ENCODE measurements around the gene CFAP61.
"Not testable (repeated sequence)": the region's sequence is repeated elsewhere in the genome, so short reads cannot be mapped to it uniquely, and the experiment has no call there.

Gene CFAP61

DNA sequence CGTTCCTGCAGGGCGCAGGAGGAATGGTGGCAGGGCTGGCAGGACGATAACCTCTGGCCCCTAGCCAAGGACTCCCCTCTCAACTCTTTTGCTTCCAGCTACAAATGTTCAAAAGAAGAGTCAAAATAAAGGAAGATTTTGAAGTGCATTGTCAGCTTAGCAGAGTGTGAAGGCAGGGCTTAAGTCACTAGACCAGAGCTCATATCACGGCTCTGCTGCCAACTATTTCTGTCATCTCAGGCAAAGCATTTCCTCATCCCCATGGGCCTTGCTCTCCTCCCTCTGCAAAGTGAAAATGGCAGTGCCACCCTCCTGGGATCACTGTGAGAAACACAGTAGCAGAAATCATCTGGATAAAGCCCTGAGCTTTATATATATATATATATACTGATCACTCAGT, 36.7 kb downstream of the CFAP61 start:
- DNase-seq (ENCODE audit: low spot score) = no peak

DNA sequence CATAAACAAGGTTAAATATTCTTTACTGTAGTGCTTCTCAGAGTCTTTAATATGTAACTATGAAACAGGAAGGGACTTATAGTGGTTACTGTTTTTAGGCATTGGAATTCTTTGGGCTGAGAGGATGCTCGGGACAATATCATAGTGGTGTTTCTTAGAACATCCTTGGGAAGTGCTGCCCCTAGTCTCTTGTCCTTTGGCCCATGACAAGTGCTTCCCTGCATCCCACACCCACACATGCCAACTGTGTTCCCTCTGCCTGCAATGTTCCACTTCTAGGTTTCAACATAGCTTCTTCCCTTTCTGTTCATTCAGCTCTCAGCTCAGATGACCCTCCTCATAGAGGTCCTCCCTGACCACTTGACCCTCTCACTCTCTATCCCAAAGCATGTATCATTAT, 37.6 kb downstream of the CFAP61 start:
- DNase-seq (ENCODE audit: low spot score) = no peak

DNA sequence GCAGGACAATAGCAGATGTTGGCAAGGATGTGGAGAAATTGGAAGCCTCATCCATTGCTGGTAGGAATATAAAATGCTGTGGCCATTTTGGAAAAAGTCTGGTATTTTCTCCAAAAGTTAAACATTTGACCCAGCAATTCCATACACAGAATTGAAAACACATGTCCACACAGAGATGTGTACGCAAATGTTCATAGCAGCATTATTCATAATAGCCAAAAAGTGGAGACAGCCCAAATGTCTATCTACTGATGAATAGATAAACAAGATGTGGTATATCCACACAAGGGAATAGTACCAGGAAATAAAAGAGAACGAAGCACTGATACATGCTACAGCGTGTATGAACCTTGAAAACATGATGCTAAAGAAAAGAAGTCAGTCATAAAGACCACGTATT, 40.5 kb downstream of the CFAP61 start:
- no peak for DNase-seq (ENCODE audit: low spot score)

DNA sequence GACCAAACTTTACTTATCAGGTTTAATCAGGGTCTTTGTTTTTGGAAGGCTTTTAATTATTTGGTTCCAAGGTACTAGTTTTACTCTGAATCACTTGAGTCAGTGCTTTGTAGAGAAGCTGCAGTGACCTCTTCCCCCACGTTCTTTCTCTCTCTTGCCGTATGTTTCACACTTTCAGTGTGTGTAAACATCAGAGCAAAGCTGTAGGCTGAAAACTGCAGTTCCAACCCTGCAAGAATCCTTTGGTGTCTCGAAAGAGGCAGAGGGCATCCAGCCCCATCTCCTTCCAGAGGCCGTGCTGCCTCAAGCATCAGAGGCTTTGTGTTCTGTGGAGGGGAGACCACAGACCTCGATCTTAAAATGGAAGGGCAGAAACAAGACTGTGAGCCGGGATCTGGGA, 42.1 kb downstream of the CFAP61 start:
- no peak for DNase-seq (ENCODE audit: low spot score)

DNA sequence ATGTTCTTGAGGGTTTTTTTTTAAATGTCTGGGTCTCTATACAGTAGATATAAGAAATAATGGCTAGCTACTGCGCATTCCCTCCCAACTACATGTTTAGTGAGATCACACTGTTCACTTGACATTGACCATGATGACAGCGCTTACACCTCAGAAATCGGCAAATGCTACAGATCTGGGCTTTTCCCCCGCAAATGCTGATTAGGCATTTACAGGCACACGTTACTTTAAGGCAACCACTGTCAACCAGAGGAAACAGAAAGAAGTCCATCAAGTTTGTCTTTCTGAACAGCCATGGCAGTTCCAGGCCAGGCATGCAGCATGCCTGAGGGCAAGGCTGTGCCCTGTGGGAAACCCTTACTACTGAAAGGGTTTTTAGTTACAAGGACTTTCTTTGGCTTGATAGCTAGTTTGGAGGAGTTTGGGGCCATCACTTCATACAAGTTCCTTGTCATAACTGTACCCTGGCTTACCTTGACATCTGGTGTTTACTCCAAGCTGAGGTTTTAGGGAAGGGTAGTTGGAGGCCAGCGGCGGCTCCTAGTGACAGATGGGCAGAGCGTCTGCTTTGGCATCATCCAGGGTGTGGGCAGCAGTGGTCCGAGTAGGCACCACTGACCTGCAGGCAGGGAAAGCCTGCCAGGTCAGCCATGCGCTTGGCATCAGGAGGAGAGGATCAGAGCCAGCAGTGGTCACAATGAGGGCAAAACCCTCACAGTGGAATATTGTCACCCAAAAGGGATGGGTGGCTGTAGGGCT, 43.0 kb downstream of the CFAP61 start:
- no peak for DNase-seq (ENCODE audit: low spot score)

DNA sequence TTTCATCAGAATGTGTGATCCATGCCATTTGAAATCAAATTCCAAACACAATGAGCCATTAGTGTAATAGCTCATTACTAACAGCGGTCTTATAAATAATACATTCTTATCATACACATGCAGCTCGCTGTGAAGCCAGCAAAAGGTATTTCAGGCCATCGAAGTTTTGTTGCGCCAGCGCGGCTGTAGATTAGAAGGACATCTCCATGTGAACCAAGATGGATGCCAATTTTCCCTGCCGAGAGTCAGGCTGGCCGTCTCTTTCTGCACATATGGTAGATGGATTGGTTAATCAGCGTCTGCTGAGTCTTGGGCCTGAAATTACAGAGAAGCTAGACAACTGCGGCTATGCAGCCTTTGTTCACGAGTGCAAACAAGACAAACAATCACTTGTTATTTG, 44.1 kb downstream of the CFAP61 start:
- no peak for DNase-seq (ENCODE audit: low spot score)

DNA sequence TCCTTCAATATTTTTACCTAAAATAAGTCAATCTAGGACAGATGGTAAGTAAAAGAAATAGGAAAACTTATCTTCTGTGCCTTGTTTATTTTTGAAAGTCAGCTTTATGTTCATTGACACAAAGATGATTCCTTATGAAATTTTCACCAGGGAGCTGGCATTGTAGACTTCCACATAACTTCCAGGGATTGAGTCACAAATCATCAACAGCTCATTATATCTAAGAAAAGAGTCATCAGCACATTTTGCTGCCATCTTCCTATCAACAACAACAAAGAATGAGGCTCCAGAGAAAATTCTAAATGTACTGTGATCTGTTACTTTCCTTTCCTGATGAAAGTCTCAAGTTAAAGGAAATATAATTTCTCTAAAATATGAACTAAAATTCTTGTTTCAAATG, 48.5 kb downstream of the CFAP61 start:
- DNase-seq (ENCODE audit: low spot score) = no peak

DNA sequence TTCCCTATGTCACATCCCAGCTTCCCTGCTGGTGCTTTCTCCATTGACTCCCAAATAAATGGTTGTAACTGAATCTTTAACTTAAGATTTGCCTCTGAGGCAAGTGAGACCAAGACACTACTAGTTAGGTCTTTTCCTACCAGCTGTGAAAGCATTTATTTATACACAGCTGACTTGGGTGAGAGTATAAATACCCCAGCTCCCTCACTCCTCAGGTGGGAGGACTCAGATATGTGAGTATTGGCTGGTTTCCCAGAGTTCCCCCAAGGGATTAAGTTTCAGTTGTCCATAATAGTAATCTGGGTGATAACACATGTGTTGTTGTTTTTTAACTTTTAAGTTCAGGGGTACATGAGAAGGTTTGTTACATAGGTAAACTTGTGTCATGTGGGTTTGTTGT, 49.8 kb downstream of the CFAP61 start:
- no peak for DNase-seq (ENCODE audit: low spot score)

DNA sequence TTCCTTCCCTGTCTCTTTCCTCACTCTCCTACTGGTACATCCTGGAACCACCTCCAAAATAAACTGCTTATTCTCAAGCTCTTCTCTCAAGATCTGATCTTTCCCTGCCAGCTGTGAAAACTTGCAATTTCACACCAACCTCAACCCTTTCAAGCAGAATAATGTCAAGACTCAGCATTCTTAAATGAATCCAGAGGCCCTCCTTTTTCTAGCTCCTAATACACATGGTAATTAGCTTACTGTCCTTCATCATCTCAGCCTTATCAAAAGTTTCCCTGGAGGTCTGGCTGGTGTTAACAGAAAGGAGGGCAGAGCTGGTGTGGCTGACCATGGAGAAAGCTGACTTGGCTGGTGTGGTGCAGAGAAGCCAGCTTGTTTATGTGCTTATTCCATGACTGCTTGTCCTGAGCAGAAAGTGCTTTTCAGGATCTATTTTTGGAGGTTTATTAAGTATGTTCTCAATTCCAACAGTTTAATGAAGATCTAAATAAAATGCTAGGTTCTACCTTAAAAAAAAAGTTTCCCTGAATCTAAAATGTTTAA, 50.5 kb downstream of the CFAP61 start:
- DNase-seq (ENCODE audit: low spot score) = no peak

DNA sequence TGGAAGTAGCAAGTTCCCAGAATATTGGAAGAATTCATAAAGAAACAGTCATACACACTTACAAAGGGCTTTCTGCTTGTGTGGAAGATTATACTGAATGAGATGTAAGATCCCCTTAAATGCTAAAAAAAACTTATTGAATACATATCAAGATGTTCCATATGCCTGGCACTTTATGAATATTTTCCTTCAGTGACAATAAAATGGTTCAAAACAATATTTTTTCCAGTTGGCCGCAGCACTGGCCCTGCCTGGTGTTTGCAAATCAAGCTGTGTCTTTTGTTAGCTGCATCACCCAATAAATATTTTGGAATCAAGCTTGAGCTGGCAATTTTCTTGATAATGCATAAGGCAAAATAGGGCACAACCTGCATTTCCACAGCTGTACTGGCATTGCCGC, 51.2 kb downstream of the CFAP61 start:
- no peak for DNase-seq (ENCODE audit: low spot score)

DNA sequence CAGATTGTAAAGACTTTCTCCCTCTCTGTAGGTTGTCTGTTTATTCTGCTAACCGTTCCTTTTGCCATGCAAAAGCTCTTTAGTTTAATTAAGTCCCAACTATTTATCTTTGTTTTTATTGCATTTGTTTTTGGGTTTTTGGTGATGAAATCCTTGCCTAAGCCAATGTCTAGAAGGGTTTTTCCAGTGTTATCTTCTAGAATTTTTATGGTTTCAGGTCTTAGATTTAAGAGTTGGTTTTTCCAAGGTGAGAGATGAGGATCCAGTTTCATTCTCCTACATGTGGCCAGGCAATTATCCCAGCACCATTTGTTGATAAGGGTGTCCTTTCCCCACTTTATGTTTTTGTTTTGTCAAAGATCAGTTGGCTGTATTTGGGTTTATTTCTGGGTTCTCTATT, 70.9 kb downstream of the CFAP61 start:
- DNase-seq (ENCODE audit: low spot score) = not testable (repeated sequence)

DNA sequence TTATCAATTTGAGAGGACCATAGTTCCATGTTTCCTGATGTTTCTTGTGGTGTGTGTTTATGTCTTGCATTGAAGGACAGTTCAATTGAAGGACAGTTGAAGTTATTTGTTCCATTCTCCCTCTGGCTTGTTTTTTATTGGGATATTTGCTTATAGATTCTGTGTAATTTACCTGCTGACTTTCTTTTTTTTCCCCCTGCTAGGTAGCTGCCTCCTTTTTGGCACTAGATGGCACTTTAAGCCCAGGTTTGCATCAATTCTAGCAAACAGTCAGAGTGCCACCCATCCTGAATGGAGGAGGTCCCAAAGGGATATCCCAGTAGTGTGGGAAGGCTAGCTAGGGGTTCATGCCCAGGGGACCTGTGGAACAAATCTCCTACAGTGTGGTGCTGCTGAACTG, 78.1 kb downstream of the CFAP61 start:
- no peak for DNase-seq (ENCODE audit: low spot score)

DNA sequence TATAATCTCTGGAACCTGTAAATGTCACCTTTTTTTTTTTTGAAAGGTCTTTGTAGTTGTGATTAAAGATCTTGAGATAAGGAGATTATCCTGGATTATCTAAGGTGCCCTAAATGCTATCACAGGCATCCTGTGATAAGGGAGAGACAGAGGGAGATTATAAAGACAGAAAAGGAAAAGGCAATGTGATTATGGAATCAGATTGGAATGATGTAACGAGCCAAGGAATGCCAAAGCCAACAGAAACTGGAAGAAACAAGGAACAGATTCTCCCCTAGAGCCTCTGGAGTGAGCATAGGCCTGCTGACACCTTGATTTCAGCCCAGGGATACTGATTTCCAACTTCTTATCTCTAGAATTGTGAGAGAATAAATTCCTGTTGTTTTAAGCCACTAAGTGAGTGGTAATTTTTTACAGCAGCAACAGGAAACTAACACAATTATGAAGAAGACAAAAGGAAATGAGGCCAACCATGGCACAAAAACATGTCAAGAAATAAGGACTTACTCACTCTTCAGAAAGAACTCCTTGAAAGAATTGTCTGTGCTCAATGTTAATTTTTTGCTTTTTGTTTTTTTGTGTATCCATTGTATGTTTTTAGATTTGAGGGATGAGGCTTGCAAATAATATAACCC, 82.7 kb downstream of the CFAP61 start:
- DNase-seq (ENCODE audit: low spot score) = no peak

DNA sequence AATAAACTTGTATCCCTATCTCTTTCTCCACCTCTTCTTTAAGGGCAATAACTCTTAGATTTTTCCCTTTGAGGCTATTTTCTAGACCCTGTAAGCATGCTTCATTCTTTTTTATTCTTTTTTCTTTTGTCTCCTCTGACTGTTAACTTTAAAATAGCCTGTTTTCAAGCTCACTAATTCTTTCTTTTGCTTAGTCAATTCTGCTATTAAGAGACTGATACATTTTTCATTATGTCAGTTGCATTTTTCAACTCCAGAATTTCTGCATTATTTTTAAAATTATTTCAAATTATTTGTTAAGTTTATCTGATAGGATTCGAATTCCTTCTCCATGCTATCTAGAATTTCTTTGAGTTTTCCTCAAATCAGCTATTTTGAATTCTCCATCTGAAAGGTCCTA, 84.0 kb downstream of the CFAP61 start:
- no peak for DNase-seq (ENCODE audit: low spot score)

DNA sequence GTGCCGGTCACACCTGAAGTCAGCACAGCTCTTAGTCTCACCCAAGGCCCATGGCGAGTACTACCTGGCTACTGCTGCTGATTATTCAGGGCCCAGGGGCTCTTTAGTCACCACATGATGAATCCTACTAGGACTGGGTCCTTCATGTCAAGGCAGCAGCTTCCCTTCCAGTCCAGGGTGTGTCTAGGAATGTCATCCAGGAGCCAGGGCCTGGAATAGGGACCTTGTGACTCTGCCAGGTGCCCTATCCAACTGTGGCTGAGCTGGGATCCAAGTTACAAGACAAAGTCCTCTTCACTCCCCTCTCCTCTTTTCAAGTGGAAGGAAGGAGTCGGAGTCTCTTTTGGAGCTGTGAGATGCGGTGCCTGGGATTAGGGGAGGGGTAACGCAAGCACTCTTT, 85.5 kb downstream of the CFAP61 start:
- no peak for DNase-seq (ENCODE audit: low spot score)

DNA sequence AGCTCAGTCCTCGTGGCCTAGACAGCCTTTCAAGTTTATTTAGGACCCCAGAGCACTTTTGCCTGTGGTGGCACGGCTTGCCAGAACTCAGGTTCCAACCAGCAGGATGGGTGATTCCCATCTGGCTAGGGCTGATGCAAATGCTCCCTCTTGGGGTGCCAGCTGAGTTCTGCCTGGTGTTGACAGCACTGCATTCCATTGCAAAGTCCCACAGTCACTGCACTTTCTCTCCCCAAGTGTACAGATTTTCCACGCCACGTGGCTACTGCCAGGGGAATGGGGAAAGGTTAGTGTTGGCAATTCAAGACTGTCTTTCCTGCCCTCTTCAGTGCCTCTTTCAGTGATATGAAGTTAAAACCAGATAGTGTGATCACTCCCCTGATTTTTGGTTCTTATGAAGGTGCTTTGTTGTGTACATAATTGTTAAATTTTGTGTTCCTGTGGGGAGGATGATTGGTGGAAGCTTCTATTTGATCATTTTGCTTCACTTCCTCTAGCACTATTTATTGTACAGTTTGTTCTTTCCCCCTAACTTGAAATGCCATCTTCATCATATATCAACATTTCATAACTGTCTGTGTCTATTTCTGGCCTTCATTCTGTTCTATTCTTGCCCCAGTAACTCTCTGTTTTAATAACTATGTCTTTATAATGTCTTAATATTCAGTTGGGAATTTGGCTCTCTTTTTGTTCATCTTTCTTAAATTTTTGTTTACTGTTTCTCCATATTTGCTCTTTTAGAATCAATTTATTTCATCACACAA, 86.2 kb downstream of the CFAP61 start:
- no peak for DNase-seq (ENCODE audit: low spot score)

DNA sequence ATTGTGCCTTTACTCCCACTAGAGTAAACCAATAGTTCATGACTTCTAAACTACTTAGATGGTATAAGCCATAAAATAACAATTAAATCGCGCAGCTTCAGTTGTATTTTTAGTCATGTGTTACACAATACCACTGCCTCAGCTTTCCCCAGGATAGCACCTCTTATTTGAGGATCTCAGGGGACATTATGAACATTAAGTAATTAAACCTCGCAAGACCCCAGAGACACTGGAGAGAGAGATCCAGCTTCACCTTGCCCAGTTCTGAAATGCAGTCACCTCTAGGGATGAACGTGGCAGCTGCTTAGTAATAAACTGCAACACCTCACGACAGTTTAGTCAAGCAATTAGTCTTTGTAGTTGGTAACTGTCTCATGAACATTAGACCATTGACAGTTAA, 87.1 kb downstream of the CFAP61 start:
- no peak for DNase-seq (ENCODE audit: low spot score)

DNA sequence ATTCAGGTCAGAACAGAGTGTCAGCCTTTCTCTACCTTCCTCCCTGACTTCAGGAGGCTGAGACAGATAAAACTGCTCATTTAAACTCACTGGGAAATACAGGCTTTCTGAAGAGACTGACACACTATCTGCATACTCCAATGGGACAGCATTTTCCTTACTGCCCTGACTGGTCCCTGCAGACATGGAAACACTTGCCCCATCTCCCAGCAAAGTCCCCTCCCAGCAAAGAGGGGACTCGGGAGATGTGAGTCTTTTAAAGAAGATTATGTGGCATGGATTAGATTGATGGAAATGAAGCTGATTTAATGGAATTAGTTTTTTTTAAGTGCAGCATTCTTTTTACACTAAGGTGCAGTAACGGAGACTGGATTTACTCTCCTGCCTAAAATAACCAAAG, 90.8 kb downstream of the CFAP61 start:
- no peak for DNase-seq (ENCODE audit: low spot score)

DNA sequence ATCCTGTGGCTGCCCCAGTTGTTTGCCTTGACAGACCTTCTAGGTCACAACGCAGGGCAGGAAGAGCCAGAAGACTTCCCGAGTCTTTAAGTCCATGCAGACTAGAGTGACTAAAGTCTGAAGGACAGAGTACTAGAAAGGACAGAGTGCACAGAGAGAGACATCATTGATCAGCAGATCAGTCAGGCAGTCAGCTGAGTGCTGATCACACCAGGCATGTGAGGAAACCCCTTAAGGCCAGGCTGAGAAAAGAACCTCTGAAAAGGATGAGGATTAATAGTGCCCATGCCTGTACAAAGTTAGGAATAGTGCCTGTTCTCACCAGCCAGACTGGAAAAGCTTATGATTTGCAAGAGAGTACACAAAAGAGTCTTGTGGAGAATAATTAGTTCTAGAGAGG, 91.3 kb downstream of the CFAP61 start:
- DNase-seq (ENCODE audit: low spot score) = no peak

DNA sequence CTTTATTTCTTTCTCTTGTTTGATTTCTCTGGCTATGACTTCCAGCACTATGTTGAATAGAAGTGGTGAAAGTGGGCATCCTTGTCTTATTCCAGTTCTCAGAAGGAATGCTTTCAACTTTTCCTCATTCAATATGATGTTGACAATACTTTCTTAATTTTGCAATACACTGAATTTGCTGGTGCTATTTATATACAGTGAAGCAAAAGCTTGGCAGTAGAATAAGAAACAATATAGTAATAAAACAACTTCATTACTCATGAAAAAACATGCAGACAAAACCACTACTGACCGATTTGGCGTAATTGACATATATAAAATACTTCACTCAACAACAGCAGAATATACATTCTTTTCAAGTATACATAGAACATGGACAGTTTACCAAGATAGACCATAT, 96.4 kb downstream of the CFAP61 start:
- no peak for DNase-seq (ENCODE audit: low spot score)

DNA sequence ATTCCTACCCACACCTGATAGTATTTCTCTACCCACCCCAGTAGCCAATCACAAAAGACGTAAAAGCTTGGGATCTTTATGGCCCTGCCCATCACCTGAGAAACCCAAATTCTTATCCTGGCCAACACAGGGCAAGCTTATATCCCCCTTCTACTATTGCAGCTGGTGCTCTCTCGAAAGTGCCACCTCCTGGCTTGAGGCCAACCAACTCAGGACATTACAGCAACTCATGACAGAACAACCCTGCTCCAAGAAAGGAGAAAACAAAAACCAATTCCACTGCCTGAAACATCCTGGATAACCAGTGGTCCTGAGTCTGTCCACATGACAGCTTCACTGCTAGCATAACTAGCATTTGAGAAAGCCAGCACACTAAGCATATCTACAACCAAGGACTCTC, 97.9 kb downstream of the CFAP61 start:
- no peak for DNase-seq (ENCODE audit: low spot score)

DNA sequence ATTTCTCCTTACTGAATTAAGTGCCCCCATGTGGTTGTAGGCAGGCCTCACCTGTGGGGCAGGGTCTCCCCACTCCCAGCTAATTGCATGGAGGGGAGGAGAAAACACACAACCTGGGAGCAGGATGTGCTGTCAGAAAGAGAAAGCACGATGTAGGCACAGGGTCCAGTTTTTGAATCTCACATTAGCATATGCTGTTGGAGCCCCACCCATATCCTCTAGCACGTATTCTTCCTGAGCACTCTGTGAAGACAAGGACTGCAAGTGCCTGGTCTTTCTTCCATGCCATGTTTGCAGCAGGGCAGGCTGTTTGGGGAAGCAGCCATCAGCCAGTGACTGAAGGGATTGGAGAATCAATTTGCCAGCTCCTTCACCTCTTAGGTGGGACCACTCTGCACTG, 108.2 kb downstream of the CFAP61 start:
- no peak for DNase-seq (ENCODE audit: low spot score)

DNA sequence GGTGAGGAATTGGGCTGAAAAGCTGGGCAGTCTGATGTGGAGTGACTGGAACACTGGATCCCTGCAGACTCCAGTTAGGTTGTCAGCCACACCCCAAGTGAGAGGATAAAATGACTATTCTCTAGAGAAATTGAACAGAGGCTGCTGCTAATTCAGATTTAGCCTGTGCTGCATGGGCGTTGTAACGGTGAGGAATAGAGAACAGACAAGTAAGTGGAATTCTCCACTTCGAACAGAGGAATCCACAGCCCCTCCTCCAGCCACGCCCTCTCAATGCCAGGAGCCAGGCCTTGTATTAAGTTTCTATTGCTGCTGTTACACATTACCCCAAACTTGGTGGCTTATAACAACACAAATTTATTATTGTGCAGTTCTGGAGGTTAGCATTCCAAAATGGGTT, 109.3 kb downstream of the CFAP61 start:
- no peak for DNase-seq (ENCODE audit: low spot score)

Measured in AG08395 (cell line).